ENCODE results near the gene CPVL. TPM values are rescaled to one million over a fixed set of nuclear protein-coding genes. Genes with fewer than 3 reads are reported as not detected.

Gene CPVL
- total RNA-seq, 4 donors from 2014 or later = 3.9 to 34.1 (median 15.7) TPM

DNA sequence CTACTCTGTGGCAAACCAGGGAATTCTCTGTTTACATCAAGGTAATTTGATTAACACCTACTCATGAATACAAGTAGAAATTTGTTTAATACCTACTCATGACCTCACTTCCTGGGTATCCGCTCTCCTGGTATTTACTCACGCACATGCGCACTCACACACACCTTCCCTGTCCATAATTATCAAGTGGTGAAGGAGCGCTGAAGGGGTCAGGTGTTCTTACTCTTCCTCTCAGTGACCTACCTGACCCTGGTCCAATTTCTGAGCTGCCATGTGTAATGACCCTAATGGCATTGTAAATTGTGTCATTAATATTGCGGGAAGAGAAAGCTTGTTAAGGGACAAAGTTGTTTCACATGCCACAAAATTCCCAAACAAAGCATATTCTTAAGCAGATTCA lies 146.9 kb downstream of the CPVL start:
- Histone ChIP-seq H3K27ac (no peak overlapping the region), H3K27me3 (no peaks in the 10 kb centered on the region), H3K36me3 (no peaks in the 10 kb centered on the region), H3K4me3 (no peak overlapping the region), H3K4me1 (peaks cover 0 to 19% (median 0%) of the 10 kb centered on the region in 3 donors), H3K9me3 (no peaks in the 10 kb centered on the region)
- TF ChIP-seq CTCF (IDR thresholded peaks at IDR 0.05) (no peak), POLR2A (IDR thresholded peaks at IDR 0.05) (no peak)
- no peak for DNase-seq
- intact Hi-C loops (cut with DNase I) = no loop called here
- WGBS, 2 donors = 89 to 92% methylated on average over 5 of the region's 5 CpGs

GRCh38 chr7:28998105-28998504 lies 148.2 kb downstream of the CPVL start:
- no peak for DNase-seq
- WGBS, 2 donors = 54 to 77% methylated on average over 3 to 4 of the region's 4 CpGs

DNA sequence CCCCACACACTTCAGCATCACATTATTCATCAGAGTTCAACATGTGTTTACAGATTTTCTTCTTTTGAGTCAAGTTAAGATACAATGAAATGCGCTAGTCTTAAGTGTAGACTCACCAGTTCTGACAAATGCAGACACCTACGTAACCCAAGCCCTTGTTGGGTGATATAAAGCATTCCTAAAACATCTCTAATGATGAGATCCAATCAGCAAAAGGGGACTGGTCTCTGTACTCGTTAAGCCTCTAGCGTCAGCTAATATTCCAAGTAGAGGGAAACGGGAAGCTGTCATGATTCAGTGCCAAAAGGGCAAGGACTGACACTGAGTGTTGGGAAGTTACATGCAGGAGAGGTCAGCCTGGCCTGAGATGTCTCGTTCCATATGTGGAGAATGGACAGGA lies 149.5 kb downstream of the CPVL start:
- WGBS, 2 donors = 63 to 75% methylated on average over 5 to 6 of the region's 6 CpGs
- TF ChIP-seq POLR2A (IDR thresholded peaks at IDR 0.05) (no peak), CTCF (IDR thresholded peaks at IDR 0.05) (no peak)
- intact Hi-C loops (cut with DNase I) = no loop called here

More at GRCh38 chr7:28998105-28998504, 148.2 kb downstream of the CPVL start:
- intact Hi-C loops (cut with DNase I) = no loop called here
- H3K36me3 ChIP-seq = no peaks in the 10 kb centered on the region
- H3K4me1 ChIP-seq = peaks cover 0 to 19% (median 0%) of the 10 kb centered on the region in 3 donors
- no peak overlapping the region for H3K27ac ChIP-seq
- no peaks in the 10 kb centered on the region for H3K9me3 ChIP-seq
- TF ChIP-seq CTCF (IDR thresholded peaks at IDR 0.05) = no peak
- no peak overlapping the region for H3K4me3 ChIP-seq
- H3K27me3 ChIP-seq = no peaks in the 10 kb centered on the region

GRCh38 chr7:28993371-28993770 lies 153.0 kb downstream of the CPVL start:
- intact Hi-C loops (cut with DNase I) = no loop called here
- Histone ChIP-seq H3K27ac (no peak overlapping the region), H3K9me3 (no peaks in the 10 kb centered on the region), H3K27me3 (no peaks in the 10 kb centered on the region), H3K36me3 (no peaks in the 10 kb centered on the region), H3K4me1 (peaks cover 19 to 24% (median 20%) of the 10 kb centered on the region in 3 donors), H3K4me3 (no peak overlapping the region)
- no peak for DNase-seq
- 72 to 73% methylated on average over 4 of the region's 4 CpGs for WGBS, 2 donors
- TF ChIP-seq POLR2A (IDR thresholded peaks at IDR 0.05) (no peak), CTCF (IDR thresholded peaks at IDR 0.05) (no peak)

More for the DNA sequence above, 149.5 kb downstream of the CPVL start:
- H3K36me3 ChIP-seq = no peaks in the 10 kb centered on the region
- no peaks in the 10 kb centered on the region for H3K9me3 ChIP-seq
- H3K4me1 ChIP-seq = peaks cover 0 to 17% (median 0%) of the 10 kb centered on the region in 3 donors
- no peak for DNase-seq
- H3K27ac ChIP-seq = no peak overlapping the region
- no peaks in the 10 kb centered on the region for H3K27me3 ChIP-seq
- no peak overlapping the region for H3K4me3 ChIP-seq

GRCh38 chr7:28992798-28993197 lies 153.5 kb downstream of the CPVL start:
- H3K27me3 ChIP-seq = no peaks in the 10 kb centered on the region
- H3K4me3 ChIP-seq = no peak overlapping the region
- TF ChIP-seq CTCF (IDR thresholded peaks at IDR 0.05) (no peak), POLR2A (IDR thresholded peaks at IDR 0.05) (no peak)
- DNase-seq = no peak
- peaks cover 23 to 30% (median 25%) of the 10 kb centered on the region in 3 donors for H3K4me1 ChIP-seq
- H3K36me3 ChIP-seq = no peaks in the 10 kb centered on the region
- intact Hi-C loops (cut with DNase I) = no loop called here
- no peak overlapping the region for H3K27ac ChIP-seq
- H3K9me3 ChIP-seq = no peaks in the 10 kb centered on the region
- WGBS, 2 donors = 67 to 100% methylated on average over 1 of the region's 1 CpG

Measured in esophagus squamous epithelium (tissue), 5 donors.